DOHH2 (cell line): ENCODE results near the gene PKNOX1.
"Not testable (repeated sequence)": the region's sequence is repeated elsewhere in the genome, so short reads cannot be mapped to it uniquely, and the experiment has no call there.

Source experiments
- H3F3A ChIP-seq: fragments of 200-600 bp; sonication (generic), shearing (Covaris generic); 2 replicates; pipeline ENCODE4 v1.6.0; 2016; ENCODE audit warnings: antibody characterized with exemption, mild to moderate bottlenecking; ENCODE audit not compliant: control insufficient read depth, insufficient read depth
- H3K27ac ChIP-seq: fragments of 200-600 bp; sonication (generic); 2 replicates; pipeline ENCODE4 v1.5.1; 2014; ENCODE audit warnings: low read depth, mild to moderate bottlenecking, low read length, moderate library complexity
- H3K27me3 ChIP-seq: fragments of 200-600 bp; sonication (generic); 2 replicates; pipeline ENCODE4 v1.6.1; 2014; ENCODE audit warnings: mild to moderate bottlenecking, low read length, mixed read lengths; ENCODE audit not compliant: control insufficient read depth
- H3K36me3 ChIP-seq: fragments of 200-600 bp; sonication (generic); 2 replicates; pipeline ENCODE4 v1.6.1; 2014; ENCODE audit warnings: mild to moderate bottlenecking, low read length, moderate library complexity, mixed read lengths; ENCODE audit not compliant: control insufficient read depth
- H3K4me1 ChIP-seq: fragments of 200-600 bp; sonication (generic); 2 replicates; pipeline ENCODE4 v1.6.1; 2014; ENCODE audit warnings: mild to moderate bottlenecking, low read length, mixed read lengths; ENCODE audit not compliant: control insufficient read depth
- H3K4me2 ChIP-seq: fragments of 200-600 bp; sonication (generic); 2 replicates; pipeline ENCODE4 v1.6.0; 2014; ENCODE audit warnings: mild to moderate bottlenecking, low read length, moderate library complexity
- H3K4me3 ChIP-seq: fragments of 200-600 bp; sonication (generic); 2 replicates; pipeline ENCODE4 v1.5.1; 2014; ENCODE audit warnings: mild to moderate bottlenecking, low read length, mixed read lengths
- H3K79me2 ChIP-seq: fragments of 200-600 bp; sonication (generic); 2 replicates; pipeline ENCODE4 v1.6.1; 2014; ENCODE audit warnings: mild to moderate bottlenecking, low read length, mixed read lengths; ENCODE audit not compliant: control insufficient read depth
- H3K9me2 ChIP-seq: fragments of 200-600 bp; sonication (generic); replicated peaks from 2 replicates; pipeline ENCODE4 v1.6.1; 2014; ENCODE audit warnings: mild to moderate bottlenecking, low read length, mixed read lengths; ENCODE audit not compliant: control insufficient read depth
- H3K9me3 ChIP-seq: fragments of 200-600 bp; sonication (generic); 2 replicates; pipeline ENCODE4 v1.6.1; 2014; ENCODE audit warnings: antibody characterized with exemption, low read length, mixed read lengths; ENCODE audit not compliant: control insufficient read depth, insufficient read depth
- H4K20me1 ChIP-seq: fragments of 200-600 bp; sonication (generic); 2 replicates; pipeline ENCODE4 v1.6.0; 2014; ENCODE audit warnings: low read depth, mild to moderate bottlenecking, antibody characterized with exemption, low read length, moderate library complexity; ENCODE audit not compliant: control insufficient read depth, insufficient read depth
- CTCF ChIP-seq: fragments of 200-600 bp; sonication (generic); IDR thresholded peaks from one replicate; pipeline ENCODE4 v1.5.1; 2014; ENCODE audit warnings: antibody characterized with exemption, mild to moderate bottlenecking, low read depth, low read length; ENCODE audit not compliant: poor library complexity, severe bottlenecking
- EZH2phosphoT487 ChIP-seq: fragments of 200-600 bp; sonication (generic); IDR thresholded peaks from 2 replicates; pipeline ENCODE4 v1.6.1; 2017; ENCODE audit warnings: borderline replicate concordance, mild to moderate bottlenecking, antibody characterized with exemption, low read length, moderate library complexity, mixed read lengths

The PKNOX1 gene

GRCh38 chr21:42991992-42992740 lies 17.8 kb downstream of the PKNOX1 start:
- H3K9me2 ChIP-seq = no peaks in the 10 kb centered on the region
- no peaks in the 10 kb centered on the region for H4K20me1 ChIP-seq
- no peak overlapping the region for H3K4me3 ChIP-seq
- H3F3A ChIP-seq = no peaks in the 10 kb centered on the region; the same call in 1 of the 2 replicates
- peaks cover 20% of the 10 kb centered on the region for H3K4me1 ChIP-seq
- H3K79me2 ChIP-seq = peaks cover 18% of the 10 kb centered on the region
- H3K27me3 ChIP-seq = no peaks in the 10 kb centered on the region
- no peaks in the 10 kb centered on the region for H3K36me3 ChIP-seq
- no peak overlapping the region for H3K4me2 ChIP-seq
- no peak overlapping the region for H3K27ac ChIP-seq
- H3K9me3 ChIP-seq = no peaks in the 10 kb centered on the region
- no peak for TF ChIP-seq EZH2phosphoT487
- TF ChIP-seq CTCF = no peak

- H3K27ac ChIP-seq = no peak overlapping the region
- no peaks in the 10 kb centered on the region for H3K36me3 ChIP-seq
- H3K79me2 ChIP-seq = peaks cover 18% of the 10 kb centered on the region
- H3K4me3 ChIP-seq = no peak overlapping the region
- no peak for TF ChIP-seq EZH2phosphoT487
- no peak for TF ChIP-seq CTCF
- H3K27me3 ChIP-seq = no peaks in the 10 kb centered on the region
- H4K20me1 ChIP-seq = no peaks in the 10 kb centered on the region
- H3F3A ChIP-seq = no peaks in the 10 kb centered on the region; the same call in 1 of the 2 replicates
- H3K4me1 ChIP-seq = peaks cover 20% of the 10 kb centered on the region
- no peak overlapping the region for H3K4me2 ChIP-seq
- no peaks in the 10 kb centered on the region for H3K9me2 ChIP-seq
- H3K9me3 ChIP-seq = peaks cover 5% of the 10 kb centered on the region; the same call in 1 of the 2 replicates
Measured at GRCh38 chr21:42993051-42993712, 18.8 kb downstream of the PKNOX1 start.

GRCh38 chr21:42997053-42997452 lies 22.7 kb downstream of the PKNOX1 start:
- no peak overlapping the region for H3K27ac ChIP-seq
- H3K4me3 ChIP-seq = no peak overlapping the region
- peaks cover 3% of the 10 kb centered on the region for H3K4me1 ChIP-seq
- no peak for TF ChIP-seq CTCF
- no peaks in the 10 kb centered on the region for H3F3A ChIP-seq
- peaks cover under 1% of the 10 kb centered on the region for H3K79me2 ChIP-seq
- no peaks in the 10 kb centered on the region for H3K36me3 ChIP-seq
- H3K9me3 ChIP-seq = peaks cover 23% of the 10 kb centered on the region
- no peaks in the 10 kb centered on the region for H4K20me1 ChIP-seq
- H3K4me2 ChIP-seq = no peak overlapping the region
- no peaks in the 10 kb centered on the region for H3K9me2 ChIP-seq
- H3K27me3 ChIP-seq = no peaks in the 10 kb centered on the region

- not testable (repeated sequence) for H3K36me3 ChIP-seq, H3K27ac ChIP-seq, H3K4me3 ChIP-seq, H4K20me1 ChIP-seq, H3K27me3 ChIP-seq, H3K4me2 ChIP-seq, H3F3A ChIP-seq, H3K9me2 ChIP-seq, H3K4me1 ChIP-seq, H3K79me2 ChIP-seq
- H3K9me3 ChIP-seq = peaks cover 23% of the 10 kb centered on the region
Measured at GRCh38 chr21:42997983-42998382, 23.6 kb downstream of the PKNOX1 start.

- not testable (repeated sequence) for H3K4me1 ChIP-seq, H3K4me2 ChIP-seq, H3K27ac ChIP-seq, H3K27me3 ChIP-seq, H3K4me3 ChIP-seq, H3K79me2 ChIP-seq, H4K20me1 ChIP-seq, H3K36me3 ChIP-seq, H3K9me2 ChIP-seq, H3F3A ChIP-seq
- peaks cover 23% of the 10 kb centered on the region for H3K9me3 ChIP-seq
Measured at GRCh38 chr21:42999152-42999551, 24.8 kb downstream of the PKNOX1 start.
